HG02943 (cell line): ENCODE results near the gene TMEM250.
"Not testable (repeated sequence)": the region's sequence is repeated elsewhere in the genome, so short reads cannot be mapped to it uniquely, and the experiment has no call there.

Experiments
- ATAC-seq: cut with Tn5 transposase; IDR thresholded peaks from one replicate; pipeline ENCODE4 v1.9.1; 2021; ENCODE audit warnings: mild to moderate bottlenecking, low read depth, moderate library complexity; ENCODE audit not compliant: unreplicated experiment

Gene TMEM250

DNA sequence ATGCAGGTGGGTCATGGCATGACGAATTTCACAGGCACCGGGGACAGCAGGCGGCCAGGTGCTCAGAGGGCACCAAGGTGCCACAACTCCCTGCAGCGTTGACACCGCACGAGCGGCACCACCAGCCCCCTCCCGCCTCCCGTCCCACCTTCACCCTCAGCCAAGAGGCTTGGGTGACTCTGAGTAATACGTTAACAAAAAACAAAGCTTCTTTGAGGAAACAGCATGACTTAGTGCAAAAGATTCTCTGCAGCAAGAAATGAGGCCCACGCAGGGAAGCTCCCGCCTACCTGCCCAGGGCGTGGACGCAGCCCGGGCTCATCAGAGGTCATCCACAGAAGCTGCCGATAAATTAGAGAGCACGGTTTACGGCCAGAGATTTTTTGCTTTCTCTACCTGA is 4.1 kb downstream of the TMEM250 start:
- no peak for ATAC-seq

DNA sequence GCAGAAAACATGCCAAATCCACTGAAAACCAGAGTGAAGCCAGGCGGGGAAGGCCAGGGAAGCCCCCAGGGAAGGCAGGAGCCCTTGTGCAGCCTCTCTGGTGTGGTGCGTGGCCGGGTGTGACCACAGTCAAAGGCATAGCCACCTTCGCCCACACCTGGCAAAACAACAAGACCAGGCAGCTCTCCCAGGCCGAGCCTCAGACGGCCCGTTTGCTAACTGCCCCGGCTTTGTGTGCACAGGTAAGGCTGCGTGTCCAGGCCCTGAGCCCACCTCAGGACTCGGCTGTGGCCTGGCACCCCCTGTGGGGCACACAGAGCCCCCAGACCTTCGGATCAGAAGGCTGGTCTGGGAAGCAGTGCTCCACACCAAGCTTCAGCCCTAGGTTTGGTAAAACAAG is 6.1 kb downstream of the TMEM250 start:
- ATAC-seq: no peak

DNA sequence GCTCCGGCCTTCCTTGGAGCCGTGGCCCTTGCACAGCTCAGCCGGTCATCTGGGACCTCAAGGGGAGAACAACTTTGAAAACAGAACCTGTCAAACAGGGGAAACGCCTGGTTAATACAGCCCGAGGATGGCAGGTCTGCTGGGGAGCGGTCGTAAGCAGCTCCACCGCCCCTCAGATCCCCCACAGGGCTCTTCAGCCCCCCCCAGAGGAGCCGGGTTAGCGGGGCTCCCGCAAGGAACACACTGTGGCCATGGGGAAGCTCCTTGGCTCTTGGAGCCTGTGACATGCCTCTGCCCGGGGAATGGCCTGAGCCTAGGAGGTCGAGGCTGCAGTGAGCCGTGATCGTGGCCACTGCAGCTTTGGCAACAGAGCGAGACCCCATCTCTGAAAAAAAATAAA is 6.8 kb downstream of the TMEM250 start:
- no peak for ATAC-seq

DNA sequence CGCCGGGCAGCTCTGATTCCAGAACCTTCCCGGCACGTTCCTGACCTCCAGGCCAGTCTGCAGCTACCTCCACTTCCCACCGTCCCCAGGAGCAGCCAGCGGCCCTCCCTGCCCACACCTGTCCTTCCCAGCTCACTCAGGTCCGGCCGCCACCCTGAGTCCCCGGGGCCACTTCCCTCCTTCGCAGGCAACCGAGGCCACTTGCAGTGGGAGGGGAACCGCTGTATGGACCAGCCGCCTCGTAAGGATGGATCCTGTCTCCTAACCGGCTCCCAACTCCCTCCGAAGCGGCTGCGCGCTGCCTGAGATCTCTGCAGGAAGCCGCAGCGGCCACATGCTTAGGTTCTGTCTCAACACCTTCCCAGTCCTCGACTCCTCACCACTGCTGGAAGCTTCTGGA is 7.5 kb downstream of the TMEM250 start:
- no peak for ATAC-seq

DNA sequence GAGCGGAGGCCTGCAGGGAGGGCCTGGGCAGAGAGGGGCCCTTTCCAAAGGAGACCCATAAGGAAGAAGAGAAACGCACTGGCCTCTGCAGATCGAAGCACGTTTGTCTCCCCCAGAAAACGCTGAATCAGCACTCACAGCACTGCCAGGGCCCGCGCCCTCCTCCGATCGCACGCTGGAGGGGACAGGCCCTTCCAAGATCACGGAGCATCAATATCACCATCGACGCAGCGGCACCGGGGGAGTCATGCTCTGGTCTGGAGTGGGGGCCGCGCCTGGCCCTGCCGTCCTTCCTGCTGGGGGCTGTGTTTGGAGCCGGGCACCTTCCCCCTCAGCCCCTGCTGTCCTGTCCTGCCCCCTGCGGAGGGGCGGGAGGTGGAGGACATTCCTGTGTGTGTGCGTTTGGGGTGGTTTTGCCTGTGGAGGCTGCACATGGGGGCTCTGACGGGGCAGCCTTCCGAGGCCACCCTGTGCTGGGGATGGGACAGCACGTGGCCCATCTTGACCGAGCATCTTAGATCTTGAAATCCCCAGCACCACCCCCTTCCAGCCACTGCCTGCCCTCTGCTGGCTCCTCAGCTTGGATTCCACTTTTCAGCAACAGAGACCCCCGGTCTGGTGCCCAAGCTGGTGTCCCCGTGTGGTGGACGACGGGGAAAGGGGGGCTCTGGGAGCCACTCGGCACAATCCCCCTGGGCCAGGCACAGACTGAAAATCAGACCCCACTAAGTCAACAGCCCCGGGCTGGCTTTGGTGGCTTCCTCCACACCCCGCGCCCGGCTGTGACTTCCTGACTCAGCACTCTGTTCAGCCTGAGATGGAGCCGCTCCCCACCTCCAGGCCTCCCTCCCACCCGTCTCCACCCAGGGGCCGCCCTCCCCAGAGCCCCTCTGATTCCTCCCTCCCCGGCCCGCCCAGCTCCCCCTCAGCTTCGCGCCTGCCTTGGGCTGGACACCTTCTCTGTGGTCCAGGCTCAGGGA is 8.3 kb downstream of the TMEM250 start:
- ATAC-seq: no peak

DNA sequence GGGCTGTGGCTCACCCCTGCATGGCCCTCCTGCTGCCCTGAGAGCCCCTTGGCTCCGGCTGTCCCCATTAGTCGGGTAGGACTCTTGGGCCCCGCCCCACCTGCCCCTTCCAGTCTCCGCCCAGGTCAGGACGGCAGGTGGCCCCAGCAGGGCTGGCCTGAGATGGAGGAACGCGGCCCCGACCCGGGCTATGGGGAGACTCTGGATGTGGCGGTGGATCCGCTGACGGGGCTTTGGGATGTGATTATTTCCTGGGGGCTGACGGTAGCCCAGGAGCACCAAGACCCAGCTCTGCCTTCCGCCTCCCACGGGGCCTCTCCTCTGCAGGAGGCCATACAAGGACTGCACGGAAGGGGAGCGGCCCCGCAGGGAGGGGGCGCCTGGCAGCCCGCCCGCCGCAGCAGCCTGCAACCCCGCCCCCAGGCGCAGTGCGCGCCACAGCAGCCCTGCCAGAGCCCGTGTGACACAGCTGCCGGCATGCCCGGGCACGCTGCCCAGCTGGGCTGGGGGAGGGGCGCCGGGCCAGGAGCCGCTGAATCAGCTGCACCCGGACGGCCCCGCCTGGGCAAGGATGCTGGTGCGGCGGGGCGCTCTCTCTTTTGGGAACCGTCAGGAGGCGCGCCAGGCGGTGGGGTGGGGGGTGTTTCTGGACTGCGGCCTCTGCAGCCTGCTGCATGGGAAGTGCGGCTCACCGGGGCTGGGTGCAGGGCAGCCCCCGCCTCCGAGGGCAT is 9.2 kb downstream of the TMEM250 start:
- peak; percentile 55 for ATAC-seq

DNA sequence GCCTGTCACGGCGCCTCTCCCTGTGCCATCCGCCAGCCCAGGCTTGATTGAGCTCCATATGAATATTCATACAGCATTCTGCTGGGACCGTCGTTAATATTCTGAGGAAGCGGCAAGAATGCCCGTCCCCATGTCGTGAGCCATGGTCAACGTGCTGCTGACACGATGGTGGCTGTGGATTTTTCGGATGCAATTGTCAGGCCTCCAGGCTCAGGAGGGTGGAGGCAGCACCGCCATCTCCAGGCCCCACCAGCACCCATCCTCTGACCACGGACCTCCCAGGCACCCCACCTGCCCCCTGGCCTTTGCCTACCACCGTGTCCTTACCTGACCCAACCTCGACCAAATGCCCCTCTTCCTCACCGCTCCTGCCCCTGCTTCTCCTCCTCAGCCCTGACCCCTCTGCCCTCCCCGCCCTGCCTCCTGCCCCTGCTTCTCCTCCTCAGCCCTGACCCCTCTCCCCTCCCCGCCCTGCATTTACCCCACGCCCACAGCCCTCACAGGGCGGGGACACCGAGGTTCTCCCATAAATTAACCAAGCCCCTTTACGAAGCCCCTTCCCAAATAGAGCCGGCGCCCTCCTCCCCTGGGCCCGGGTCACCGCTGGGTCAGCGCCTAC is 9.9 kb downstream of the TMEM250 start:
- ATAC-seq: no peak

DNA sequence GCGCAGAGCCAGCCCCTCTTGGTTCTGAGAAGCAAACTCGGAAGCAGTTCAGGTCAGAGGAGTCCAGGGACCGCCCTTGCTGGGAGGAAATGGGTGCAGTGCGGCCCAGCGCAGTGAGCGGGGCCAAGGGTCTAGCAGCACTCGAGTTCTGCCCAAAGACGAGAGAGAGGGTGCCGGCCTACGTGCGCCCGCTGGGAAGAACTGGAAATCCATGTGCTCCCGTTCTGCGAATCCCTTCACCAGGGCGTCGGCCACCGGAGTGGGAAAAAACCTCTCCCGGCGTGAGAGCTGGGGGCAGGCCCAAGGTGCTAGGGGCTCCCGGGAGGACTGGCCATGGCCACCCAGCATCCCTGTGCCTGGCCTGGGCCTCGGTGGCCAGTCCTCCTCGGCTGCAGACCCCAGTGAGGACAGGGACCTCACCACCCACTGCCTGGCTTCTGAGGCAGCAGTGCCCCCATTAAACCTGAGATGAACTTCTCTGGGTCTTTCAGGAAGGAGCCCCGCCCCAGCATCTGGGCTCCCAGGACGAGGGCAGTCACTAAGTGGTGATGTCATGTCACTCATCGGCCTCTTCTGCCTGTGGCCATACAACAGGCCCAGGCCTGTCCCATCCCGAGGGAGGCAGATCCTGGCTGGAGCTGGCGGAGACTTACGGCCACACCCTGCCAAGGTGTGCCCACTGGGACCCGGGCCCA is 10.6 kb downstream of the TMEM250 start:
- ATAC-seq: no peak

DNA sequence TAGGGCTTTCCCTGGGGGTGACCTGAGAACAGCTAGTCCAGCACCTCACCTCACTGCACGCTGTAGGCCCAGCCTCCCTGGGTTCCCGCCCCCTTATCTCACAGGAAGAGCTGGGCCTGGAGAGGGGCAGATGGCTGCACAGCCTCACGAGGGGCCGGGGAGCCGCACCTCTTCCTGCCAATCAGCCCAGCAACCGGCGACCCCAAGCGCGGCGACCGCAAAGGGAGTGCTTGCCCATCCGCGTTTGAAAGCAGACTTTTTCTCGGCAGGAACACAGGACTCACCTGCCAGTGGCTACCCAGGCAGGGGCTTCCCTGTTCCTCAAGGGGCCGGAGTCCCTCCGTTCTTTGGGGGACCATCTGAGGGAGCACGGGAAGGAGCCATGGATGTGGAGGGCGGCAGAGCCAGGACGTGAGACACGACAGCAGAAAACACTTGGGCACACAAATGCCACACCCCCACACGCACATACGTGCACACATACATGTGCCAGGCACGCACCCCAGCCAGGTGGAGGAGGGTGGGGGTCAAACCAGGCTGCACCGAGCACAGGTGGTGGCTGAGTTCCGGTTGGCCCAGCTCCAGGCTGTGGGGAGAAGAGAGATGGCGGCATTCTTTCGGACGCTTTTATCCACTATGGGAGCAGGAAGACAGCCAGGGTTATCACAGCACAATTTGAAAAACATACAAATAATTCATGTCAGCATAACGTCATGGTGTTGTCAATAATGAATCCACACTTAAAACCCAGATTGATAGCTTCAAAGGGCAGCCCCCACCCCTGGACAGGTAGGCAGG is 11.3 kb downstream of the TMEM250 start:
- no peak for ATAC-seq

DNA sequence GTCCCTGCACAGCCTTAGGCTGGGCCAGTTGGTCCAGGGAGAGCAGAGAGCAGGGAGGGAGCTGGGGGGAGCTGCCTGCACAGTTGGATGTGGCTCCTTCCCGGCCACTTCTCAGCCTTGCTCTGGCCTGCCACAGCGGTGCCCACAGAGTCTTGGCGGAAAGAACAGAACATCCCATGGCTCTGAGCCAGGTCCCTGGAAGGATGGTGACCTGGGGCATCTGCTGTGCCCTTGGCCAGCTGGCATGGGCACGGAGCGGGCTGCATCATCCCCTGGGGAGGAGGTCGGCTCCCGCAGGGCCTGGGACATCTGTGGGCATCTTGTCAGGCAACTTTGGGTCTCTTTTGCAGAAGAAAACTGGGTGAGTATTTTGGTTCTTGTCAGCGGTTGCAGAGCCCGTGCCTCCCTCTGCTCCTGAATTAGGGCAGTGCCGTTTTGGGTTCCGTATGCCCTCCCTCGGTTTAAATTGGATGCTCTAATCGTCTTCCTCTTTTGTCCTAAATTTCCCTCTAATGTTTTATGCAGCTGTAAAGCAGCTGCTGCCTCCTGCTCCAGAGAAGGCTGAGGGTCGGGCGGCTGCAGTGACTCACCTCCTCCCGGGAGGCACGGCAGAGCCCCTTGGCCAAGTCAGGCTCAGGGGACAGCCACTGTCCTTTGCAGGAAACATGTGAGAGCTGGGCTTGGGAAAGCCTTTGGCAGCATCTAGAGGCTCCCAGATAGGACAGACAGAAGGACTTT is 13.1 kb downstream of the TMEM250 start:
- no peak for ATAC-seq

DNA sequence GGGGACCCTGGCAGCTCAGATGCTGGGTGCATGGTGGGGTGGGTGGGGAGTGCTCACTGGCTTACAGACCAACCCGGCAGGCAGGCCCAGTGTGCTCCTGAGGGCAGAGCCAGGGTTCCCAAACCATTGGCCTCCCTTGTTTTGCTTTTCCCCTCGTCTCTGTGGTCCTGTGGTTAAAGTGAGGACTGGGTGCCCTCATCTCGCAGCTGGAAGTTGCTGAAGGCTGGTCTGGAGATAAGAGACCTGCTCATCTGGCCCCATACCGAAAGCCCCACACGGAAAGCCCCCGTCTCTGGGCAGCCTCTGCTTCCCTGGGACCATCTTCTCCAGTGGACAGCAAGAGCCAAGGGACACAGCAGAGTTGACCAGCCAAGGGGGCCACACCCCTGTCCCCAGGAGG is 13.8 kb downstream of the TMEM250 start:
- no peak for ATAC-seq

DNA sequence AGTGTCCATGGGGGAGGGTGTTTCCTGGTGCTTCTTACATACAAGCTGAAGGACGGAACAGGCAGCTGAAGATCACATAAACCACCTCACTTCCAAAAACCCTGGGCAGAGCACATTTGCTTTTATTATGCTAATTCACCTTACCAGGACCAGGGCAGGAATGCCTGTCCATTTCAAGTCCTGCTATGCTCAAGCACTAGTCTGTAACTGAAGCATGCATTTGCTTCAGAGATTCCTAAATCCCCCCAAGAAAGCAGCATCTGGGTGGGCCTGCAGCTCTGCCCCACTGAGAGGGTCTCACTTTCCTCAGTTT is 14.2 kb downstream of the TMEM250 start:
- ATAC-seq: no peak

DNA sequence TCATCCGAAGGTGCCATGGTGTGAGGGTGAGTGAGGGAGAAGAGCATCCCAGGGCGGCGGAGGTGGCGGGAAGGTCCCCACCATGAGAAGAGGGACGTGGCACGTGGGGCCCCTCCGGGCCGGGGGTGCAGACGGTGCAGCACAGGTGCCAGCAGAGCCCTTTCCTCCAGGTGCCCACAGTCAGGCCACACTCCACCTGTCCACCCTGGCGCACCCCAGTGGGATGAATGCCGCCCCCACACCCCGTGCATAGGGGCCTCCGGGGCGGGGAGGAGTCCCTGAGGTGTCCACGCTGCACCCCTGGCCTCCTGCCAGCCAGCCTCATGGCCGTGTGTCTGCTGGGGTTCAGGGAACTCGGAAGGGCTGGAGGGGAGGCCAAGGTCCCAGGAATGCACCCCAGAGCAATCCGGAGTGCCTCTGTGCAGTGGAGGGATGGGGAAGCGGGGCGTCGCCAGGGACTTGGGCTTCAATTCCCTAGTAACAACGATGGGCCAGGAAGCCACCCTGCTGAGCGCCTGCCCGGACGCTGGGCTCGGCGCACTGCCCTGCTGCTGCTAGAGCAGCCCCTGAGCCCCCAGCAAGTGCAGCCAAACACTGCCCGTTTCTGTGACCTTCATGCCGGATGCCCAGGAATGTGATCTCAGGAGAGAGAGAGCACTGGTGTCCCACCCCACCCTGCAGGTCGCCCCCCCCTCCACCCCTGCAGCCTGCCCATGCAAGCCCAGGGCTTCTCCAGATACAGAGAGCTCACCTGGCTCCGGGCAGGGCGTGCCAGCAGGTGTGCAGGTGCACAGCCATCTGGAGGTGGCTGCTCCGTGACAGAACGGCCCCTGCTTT is 14.8 kb downstream of the TMEM250 start:
- ATAC-seq: no peak

DNA sequence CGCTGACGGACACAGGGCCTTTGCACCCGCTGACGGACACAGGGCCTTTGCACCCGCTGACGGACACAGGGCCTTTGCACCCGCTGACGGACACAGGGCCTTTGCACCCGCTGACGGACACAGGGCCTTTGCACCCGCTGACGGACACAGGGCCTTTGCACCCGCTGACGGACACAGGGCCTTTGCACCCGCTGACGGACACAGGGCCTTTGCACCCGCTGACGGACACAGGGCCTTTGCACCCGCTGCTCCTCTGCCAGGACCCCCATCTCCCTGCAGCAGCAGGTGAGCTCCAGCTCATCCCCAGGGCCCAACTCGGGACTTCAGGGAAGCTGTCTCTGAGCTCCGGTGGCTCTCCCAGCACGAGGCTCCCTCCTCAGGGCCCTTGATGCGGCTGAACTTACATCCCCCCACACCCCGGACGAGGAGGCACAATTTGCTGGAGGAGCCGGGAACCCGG is 17.0 kb downstream of the TMEM250 start:
- not testable (repeated sequence) for ATAC-seq

DNA sequence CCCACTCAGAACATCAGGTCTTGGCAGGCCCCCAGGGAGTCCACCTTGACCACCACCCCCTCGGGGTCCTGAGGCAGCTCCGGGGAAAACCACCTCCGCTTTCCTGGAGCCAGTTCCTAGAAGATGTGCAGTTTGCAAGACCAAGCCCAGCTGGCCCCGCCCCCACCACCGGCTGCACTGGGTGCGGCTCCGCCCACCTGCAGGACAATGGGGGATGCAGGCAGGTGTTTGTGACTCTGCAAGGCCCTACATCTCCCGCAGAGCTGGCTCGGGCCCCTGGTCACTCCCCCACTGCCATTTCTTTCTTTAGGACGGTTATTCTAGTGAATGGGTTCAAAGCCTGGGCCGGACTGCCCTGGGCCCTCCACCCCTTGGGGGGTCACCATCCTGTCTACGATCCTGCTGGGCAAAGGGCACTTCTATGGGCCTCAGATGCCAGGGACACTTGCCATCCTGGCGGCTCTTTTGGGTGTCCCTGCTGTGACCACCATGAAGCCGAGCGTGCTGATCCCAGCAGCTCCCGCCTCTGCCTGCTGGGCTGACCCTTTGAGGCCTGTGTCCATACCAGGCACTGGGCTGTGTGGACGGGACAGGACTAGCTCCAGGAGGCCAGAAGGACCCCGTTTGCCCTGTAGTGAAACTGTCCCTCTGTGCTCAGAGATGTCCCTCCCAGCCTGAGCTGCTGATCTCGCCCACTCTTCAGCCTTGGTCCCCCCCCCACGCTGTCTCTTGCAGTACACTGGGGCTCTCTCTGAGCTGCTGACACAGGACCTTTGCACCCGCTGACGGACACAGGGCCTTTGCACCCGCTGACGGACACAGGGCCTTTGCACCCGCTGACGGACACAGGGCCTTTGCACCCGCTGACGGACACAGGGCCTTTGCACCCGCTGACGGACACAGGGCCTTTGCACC is 17.7 kb downstream of the TMEM250 start:
- no peak for ATAC-seq

DNA sequence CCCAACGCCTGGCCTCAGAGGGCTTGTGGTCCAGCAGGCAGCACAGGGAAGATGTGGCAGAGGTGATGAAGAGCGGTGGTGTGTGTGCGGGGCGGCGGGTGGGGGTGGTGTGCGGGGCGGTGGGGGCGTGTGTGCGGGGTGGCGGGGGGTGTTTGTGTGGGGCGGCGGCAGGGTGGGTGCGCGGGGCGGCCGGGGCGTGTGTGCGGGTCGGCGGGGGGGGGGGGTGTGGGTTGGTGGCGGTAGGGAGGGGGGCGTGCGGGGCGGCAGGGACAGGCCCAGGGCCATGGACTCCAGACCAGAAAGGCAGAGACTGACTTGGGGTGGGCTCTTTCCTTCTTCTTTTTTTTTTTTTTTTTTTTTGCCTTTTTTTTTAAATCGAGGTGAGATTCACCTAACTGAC is 19.1 kb downstream of the TMEM250 start:
- no peak for ATAC-seq

DNA sequence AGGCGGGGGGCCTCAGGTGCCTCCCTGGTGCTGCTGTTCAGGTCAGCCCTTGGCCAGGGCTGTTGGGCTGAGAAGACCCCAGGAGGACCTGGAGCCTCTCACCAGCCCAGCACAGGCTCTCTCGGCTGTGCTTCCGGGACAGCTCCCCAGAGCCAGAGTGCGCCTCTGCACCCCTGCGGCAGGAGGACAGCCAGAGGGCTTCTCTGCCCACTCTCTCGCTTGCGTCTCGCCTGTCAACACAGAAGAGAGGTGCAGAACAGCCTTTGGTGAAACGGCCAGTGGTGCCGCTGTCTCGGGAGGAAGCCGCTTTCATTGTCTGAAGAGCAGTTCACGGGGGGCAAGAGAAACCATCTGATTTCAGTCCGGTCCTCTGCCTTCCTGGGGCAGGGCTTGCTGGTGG is 19.8 kb downstream of the TMEM250 start:
- ATAC-seq: no peak
